Left ventricle myocardium inferior (tissue), 1 donor: ENCODE results near the gene NUDT21. TPM values are rescaled to one million over a fixed set of nuclear protein-coding genes. Genes with fewer than 3 reads are reported as not detected.
"Not testable (repeated sequence)": the region's sequence is repeated elsewhere in the genome, so short reads cannot be mapped to it uniquely, and the experiment has no call there.

ENCODE experiments used
- DNase-seq: peaks from one replicate; pipeline ENCODE4 v3.0.0-alpha.2; 2020
- H3K27ac ChIP-seq: fragments of 200-600 bp; replicated peaks from 2 replicates; pipeline ENCODE4 v1.8.0; 2021
- H3K27me3 ChIP-seq: fragments of 200-600 bp; 2 replicates; pipeline ENCODE4 v1.8.0; 2021; ENCODE audit warnings: low read depth
- H3K36me3 ChIP-seq: fragments of 200-600 bp; 2 replicates; pipeline ENCODE4 v1.8.0; 2021
- H3K4me1 ChIP-seq: fragments of 200-600 bp; 2 replicates; pipeline ENCODE4 v1.8.0; 2021
- H3K4me3 ChIP-seq: fragments of 200-600 bp; 2 replicates; pipeline ENCODE4 v1.8.0; 2021; ENCODE audit warnings: mild to moderate bottlenecking, moderate library complexity
- H3K9me3 ChIP-seq: fragments of 200-600 bp; replicated peaks from 2 replicates; pipeline ENCODE4 v1.8.0; 2021
- intact Hi-C: fragments of 100-400 bp; cut with micrococcal nuclease; formaldehyde crosslinking; loops from one replicate; pipeline ENCODE4 v1.11.0; 2022
- total RNA-seq: library from RNA; stranded (reverse); fragmentation: NEBNext Ultra II Directional; extraction: Animal tissue kit (Norgen Biotek cat#: 25700); gene quantifications from one replicate; pipeline ENCODE4 v1.2.1, GENCODE V29; 2021
- TF ChIP-seq, protein P1 (sequence below): fragments of 200-600 bp; IDR thresholded peaks from 2 replicates; pipeline ENCODE4 v1.8.0; 2021; ENCODE audit warnings: antibody characterized with exemption, mild to moderate bottlenecking, borderline replicate concordance
- donor health status: DM: no; HTN: yes; CAD: no; lungs with severe emphysema.

NUDT21 gene
- total RNA-seq, 1 donor from 2014 or later, result 59.5 TPM

DNA sequence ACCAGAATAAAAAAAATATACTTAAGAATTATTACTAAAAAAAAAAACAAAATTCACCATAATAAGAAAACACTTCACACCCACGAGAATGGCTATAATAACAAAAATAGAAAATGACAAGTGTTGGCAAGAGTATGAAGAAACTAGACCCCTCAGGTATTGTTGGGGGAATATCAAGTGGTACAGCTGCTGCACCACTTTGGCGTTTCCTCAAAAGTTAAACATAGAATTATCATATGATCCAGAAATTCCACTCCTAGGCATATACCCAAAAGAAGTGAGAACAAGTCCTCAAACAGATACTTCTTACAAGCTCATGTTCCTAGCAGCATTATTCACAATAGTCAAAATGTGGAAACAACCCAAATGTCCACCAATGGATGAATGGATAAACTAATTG is 52.1 kb downstream of the NUDT21 start:
- TF ChIP-seq, protein P1, sequence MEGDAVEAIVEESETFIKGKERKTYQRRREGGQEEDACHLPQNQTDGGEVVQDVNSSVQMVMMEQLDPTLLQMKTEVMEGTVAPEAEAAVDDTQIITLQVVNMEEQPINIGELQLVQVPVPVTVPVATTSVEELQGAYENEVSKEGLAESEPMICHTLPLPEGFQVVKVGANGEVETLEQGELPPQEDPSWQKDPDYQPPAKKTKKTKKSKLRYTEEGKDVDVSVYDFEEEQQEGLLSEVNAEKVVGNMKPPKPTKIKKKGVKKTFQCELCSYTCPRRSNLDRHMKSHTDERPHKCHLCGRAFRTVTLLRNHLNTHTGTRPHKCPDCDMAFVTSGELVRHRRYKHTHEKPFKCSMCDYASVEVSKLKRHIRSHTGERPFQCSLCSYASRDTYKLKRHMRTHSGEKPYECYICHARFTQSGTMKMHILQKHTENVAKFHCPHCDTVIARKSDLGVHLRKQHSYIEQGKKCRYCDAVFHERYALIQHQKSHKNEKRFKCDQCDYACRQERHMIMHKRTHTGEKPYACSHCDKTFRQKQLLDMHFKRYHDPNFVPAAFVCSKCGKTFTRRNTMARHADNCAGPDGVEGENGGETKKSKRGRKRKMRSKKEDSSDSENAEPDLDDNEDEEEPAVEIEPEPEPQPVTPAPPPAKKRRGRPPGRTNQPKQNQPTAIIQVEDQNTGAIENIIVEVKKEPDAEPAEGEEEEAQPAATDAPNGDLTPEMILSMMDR, result no peak
- intact Hi-C loops, result no loop called here
- Histone ChIP-seq H3K36me3 (peaks cover 53% of the 10 kb centered on the region), H3K9me3 (no peaks in the 10 kb centered on the region), H3K4me3 (no peak overlapping the region), H3K27me3 (no peaks in the 10 kb centered on the region), H3K4me1 (peaks cover 12% of the 10 kb centered on the region), H3K27ac (no peak overlapping the region)
- DNase-seq, result no peak

- H3K4me3 ChIP-seq, H3K27me3 ChIP-seq, DNase-seq, H3K27ac ChIP-seq, intact Hi-C loops, H3K9me3 ChIP-seq: not testable (repeated sequence)
- peaks cover 40% of the 10 kb centered on the region for H3K36me3 ChIP-seq
- H3K4me1 ChIP-seq, result peaks cover 12% of the 10 kb centered on the region
Measured at GRCh38 chr16:56396724-56397123, 54.4 kb downstream of the NUDT21 start.

GRCh38 chr16:56389554-56389953 is 61.6 kb downstream of the NUDT21 start:
- H3K27me3 ChIP-seq, result no peaks in the 10 kb centered on the region
- no peak for DNase-seq
- H3K36me3 ChIP-seq, result peaks cover 78% of the 10 kb centered on the region
- TF ChIP-seq, protein P1, result no peak
- no peak overlapping the region for H3K27ac ChIP-seq
- H3K4me1 ChIP-seq, result no peaks in the 10 kb centered on the region
- intact Hi-C loops, result no loop called here
- no peak overlapping the region for H3K4me3 ChIP-seq
- no peaks in the 10 kb centered on the region for H3K9me3 ChIP-seq

GRCh38 chr16:56388209-56388608 is 62.9 kb downstream of the NUDT21 start:
- intact Hi-C loops, result no loop called here
- Histone ChIP-seq H3K4me3 (no peak overlapping the region), H3K27me3 (no peaks in the 10 kb centered on the region), H3K36me3 (peaks cover 92% of the 10 kb centered on the region), H3K27ac (no peak overlapping the region), H3K9me3 (no peaks in the 10 kb centered on the region), H3K4me1 (peaks cover 8% of the 10 kb centered on the region)
- TF ChIP-seq, protein P1, result no peak
- DNase-seq, result no peak

DNA sequence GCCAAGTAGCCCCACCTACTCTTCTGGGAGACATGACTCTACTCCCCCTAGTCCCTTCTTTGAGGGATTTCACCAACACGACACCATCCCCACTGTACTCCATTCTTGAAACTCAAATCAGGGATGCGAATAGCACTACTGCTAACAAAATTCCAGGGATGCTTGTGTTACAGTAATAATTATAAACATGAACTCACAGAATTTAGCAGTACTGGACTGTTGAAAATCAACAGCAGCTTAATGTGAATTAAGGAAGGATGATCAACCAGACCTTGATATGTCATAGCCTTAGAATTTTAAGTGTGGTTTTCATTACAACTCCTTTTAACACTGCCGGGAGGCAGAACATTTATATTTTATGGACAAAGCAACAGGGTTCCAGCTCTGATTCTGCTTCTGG is 63.7 kb downstream of the NUDT21 start:
- Histone ChIP-seq H3K36me3 (peaks cover 96% of the 10 kb centered on the region), H3K27ac (no peak overlapping the region), H3K9me3 (no peaks in the 10 kb centered on the region), H3K4me3 (no peak overlapping the region), H3K27me3 (no peaks in the 10 kb centered on the region), H3K4me1 (peaks cover 8% of the 10 kb centered on the region)
- intact Hi-C loops, result no loop called here
- DNase-seq, result no peak
- TF ChIP-seq, protein P1, result no peak

DNA sequence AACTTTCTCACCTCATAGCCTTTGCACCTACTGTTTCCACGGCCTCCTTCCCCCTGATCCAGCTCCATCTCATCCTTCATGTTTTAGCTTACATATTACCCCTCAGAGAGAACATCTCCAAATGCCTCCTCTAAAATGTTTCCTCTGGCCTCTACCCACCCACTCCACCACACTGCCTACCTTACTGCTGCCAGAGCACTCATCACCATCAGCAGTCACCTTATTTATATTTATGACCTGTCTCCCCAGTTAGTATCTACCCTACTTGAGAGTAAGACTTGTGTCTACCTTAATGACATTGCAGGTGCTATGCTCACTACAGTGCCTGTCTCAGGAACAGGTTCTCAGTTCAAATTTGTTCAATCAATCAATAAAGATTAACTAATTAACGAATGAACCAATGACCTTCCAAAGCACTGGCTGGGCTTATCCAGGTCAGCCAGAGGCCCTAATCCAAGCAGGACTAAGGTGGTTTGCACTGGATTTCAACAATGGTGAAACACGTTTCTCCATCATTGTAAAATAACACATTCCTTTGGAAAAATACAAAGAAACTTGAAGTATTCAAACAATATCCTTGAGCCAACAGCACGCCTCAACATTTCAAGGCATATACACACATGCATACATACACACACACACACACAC is 66.9 kb downstream of the NUDT21 start:
- Histone ChIP-seq H3K4me1 (peaks cover 8% of the 10 kb centered on the region), H3K4me3 (no peak overlapping the region), H3K27ac (no peak overlapping the region), H3K27me3 (no peaks in the 10 kb centered on the region), H3K9me3 (peaks cover 25% of the 10 kb centered on the region), H3K36me3 (peaks cover 97% of the 10 kb centered on the region)
- intact Hi-C loops, result no loop called here
- TF ChIP-seq, protein P1, result no peak
- no peak for DNase-seq
